Spleen (tissue), 3 donors: ENCODE results near the gene CHMP3.

Experiments used
- POLR2A ChIP-seq, 3 donors: fragments of 450-650 bp; IDR thresholded peaks; one replicate each; pipeline ENCODE4 v1.5.1; 2017; ENCODE audit warnings: antibody characterized with exemption in 3 of 3, mild to moderate bottlenecking in 1 of 3
- POLR2AphosphoS5 ChIP-seq, 3 donors: sonication (generic); formaldehyde crosslinking; IDR thresholded peaks; one replicate each; pipeline ENCODE4 v1.5.1; 2017; ENCODE audit warnings: antibody characterized with exemption in 3 of 3

GRCh38 chr2:86598966-86599365 lies 35.7 kb upstream of the CHMP3 start:
- no peak for TF ChIP-seq POLR2AphosphoS5 (IDR thresholded peaks at IDR 0.05)
- no peak for TF ChIP-seq POLR2A (IDR thresholded peaks at IDR 0.05)
